Measurements from ENCODE around the gene SERINC2.

SERINC2 gene

DNA sequence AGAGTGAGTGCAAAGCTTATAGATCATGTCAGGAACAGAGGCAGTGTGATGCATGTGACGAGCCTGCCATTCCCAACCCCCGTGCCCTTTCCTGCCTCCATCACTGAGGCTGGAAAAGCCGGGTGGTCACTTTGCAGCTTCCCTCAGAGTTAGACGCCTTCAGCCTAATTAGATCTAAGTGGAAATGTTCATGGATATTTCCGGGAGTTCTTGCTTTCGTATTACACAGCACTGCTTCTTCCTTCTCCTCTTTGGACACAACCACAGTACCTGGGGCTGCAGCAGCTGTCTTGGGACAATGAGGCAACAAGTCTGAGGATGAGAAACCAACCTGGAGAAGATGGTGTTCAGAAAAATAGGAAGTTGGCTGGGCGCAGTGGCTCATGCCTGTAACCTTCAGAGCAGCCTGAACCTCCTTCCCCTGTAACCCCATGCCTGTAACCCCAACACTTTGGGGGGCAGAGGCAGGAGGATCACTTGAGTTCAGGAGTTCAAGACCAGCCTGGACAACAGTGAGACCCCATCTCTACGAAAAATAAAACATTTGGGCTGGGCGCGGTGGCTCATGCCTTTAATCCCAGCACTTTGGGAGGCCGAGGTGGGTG is 24.5 kb downstream of the SERINC2 start:
- DNase-seq (ENCODE audit: low spot score), result no peak
- in situ Hi-C loops (cut with MboI; ENCODE audit: low pct_unique_long_range_greater_than_20kb, low sequenced_read_pairs, unreplicated experiment), result loop anchor here (25.0 kb wide), 1 partner anchor 100 kb away; no protein-coding TSS in a partner anchor
- no peak for TF ChIP-seq CTCF (IDR thresholded peaks at IDR 0.05; ENCODE audit: extremely low read depth, insufficient read depth, missing control alignments)

- DNase-seq (ENCODE audit: low spot score), result no peak
- in situ Hi-C loops (cut with MboI; ENCODE audit: low pct_unique_long_range_greater_than_20kb, low sequenced_read_pairs, unreplicated experiment), result loop anchor here (25.0 kb wide), 1 partner anchor 98 kb away; no protein-coding TSS in a partner anchor
- no peak for TF ChIP-seq CTCF (IDR thresholded peaks at IDR 0.05; ENCODE audit: extremely low read depth, insufficient read depth, missing control alignments)
Measured at GRCh38 chr1:31439276-31439675, 26.3 kb downstream of the SERINC2 start.

- no peak for TF ChIP-seq CTCF (IDR thresholded peaks at IDR 0.05; ENCODE audit: extremely low read depth, insufficient read depth, missing control alignments)
- no peak for DNase-seq (ENCODE audit: low spot score)
- in situ Hi-C loops (cut with MboI; ENCODE audit: low pct_unique_long_range_greater_than_20kb, low sequenced_read_pairs, unreplicated experiment), result loop anchor here (25.0 kb wide), 1 partner anchor 96 kb away; no protein-coding TSS in a partner anchor
Measured at GRCh38 chr1:31441073-31441472, 28.1 kb downstream of the SERINC2 start.

DNA sequence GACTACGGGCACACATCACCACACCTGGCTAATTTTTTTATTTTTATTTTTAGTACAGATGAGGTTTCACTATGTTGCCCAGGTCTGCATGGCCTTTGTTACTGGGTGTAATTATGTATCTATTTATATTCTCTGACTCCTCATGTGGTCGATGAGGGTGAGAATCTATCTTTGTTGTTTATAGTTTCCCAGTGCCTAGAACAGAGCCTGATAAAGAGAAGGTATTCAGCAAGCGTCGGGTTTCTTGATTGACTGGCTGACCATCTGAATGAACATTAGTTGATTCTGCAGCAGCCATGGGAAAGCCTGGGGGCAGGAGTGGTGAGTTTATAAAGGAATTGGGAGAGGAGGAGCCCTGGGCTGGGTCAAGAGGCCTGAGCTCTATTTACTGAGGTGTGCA is 28.5 kb downstream of the SERINC2 start:
- no peak for TF ChIP-seq CTCF (IDR thresholded peaks at IDR 0.05; ENCODE audit: extremely low read depth, insufficient read depth, missing control alignments)
- no peak for DNase-seq (ENCODE audit: low spot score)
- in situ Hi-C loops (cut with MboI; ENCODE audit: low pct_unique_long_range_greater_than_20kb, low sequenced_read_pairs, unreplicated experiment), result loop anchor here (25.0 kb wide), 1 partner anchor 96 kb away; no protein-coding TSS in a partner anchor

DNA sequence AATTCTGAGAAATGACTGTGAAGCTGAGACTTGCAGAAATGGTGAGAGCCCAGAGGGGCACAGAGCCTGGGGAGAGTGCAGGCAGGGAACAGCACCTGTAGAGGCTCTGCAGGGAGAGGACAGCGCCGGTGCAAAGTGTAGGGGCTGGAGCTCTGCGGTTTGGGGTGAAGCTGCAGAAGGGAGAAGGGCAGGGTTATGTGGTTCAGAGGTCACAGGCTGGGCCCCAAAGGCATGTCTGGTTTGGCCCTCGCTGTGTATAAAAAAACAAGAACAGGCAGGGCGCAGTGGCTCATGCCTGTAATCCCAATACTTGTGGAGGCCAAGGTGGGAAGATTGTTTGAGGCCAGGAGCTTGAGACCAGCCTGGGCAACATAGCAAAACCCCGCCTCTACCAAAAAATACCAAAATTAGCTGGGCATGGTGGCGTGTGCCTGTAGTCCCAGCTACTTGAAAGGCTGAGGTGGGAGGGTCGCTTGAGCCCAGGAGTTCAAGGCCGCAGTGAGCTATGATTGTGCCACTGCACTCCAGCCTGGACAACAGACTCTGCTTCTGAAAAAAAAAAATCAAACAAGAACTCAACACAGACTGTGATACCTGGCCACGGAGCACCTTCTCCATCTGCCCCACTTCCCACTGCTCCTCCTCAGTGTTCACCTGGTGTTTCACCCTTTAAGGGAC is 29.1 kb downstream of the SERINC2 start:
- no peak for TF ChIP-seq CTCF (IDR thresholded peaks at IDR 0.05; ENCODE audit: extremely low read depth, insufficient read depth, missing control alignments)
- in situ Hi-C loops (cut with MboI; ENCODE audit: low pct_unique_long_range_greater_than_20kb, low sequenced_read_pairs, unreplicated experiment), result loop anchor here (25.0 kb wide), 1 partner anchor 95 kb away; no protein-coding TSS in a partner anchor
- DNase-seq (ENCODE audit: low spot score), result no peak

DNA sequence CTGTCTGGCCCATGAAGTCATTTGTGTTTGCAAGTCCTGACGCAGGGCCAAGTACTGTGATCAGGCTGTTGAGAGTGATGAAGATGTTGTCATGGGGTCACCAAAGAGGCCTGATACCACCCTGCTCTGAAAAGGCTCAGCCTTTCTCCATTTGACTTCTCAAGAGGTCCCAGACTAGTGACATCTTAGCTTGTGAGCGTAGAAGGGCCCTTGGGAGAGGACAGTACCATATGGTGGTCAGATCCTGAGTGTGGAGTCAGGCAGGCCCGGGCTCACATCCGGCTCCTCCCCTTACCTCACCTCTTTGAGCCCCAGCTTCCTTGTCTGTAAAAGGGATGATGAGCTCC is 29.6 kb downstream of the SERINC2 start:
- in situ Hi-C loops (cut with MboI; ENCODE audit: low pct_unique_long_range_greater_than_20kb, low sequenced_read_pairs, unreplicated experiment), result loop anchor here (25.0 kb wide), 1 partner anchor 95 kb away; no protein-coding TSS in a partner anchor
- DNase-seq (ENCODE audit: low spot score), result no peak
- TF ChIP-seq CTCF (IDR thresholded peaks at IDR 0.05; ENCODE audit: extremely low read depth, insufficient read depth, missing control alignments), result no peak
